ENCODE results near the gene LSR. TPM values are rescaled to one million over a fixed set of nuclear protein-coding genes. Genes with fewer than 3 reads are reported as not detected.

Gene LSR
- total and polyA plus RNA-seq, 2 of the 4 experiments (the other 2 are of a cell fraction): 0.18 to 0.44 TPM

DNA sequence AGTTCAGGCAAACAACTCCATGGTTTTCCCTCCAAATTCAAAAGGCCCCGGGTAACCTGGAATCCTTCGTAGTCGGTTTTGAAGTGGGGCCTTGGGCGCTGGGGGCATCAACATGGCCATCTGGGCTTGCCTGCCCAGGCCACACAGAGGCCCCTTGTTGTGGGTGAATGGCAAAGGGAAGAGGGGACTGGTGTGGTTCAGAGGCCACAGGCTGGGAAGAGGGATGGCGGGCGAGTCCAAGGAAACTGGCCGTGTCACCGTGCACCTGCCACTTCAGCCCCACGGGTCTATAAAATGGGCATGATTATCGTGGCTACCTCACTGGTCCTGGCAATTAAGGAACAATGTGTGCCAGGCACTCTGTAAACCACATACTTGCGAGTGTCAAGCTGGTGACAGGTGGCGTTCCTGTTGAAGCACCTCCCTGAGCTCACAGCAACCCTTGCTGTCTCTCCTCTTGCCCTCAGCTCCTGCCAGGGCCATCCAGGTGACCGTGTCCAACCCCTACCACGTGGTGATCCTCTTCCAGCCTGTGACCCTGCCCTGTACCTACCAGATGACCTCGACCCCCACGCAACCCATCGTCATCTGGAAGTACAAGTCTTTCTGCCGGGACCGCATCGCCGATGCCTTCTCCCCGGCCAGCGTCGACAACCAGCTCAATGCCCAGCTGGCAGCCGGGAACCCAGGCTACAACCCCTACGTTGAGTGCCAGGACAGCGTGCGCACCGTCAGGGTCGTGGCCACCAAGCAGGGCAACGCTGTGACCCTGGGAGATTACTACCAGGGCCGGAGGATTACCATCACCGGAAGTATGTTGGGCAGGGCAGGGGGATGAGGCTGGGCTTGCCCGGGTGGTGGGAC, 1.3 kb downstream of the LSR start:
- intact Hi-C loops (cut with micrococcal nuclease): no loop called here
- Histone ChIP-seq H3K79me1 (ENCODE audit: low read depth in 1 of 2, low read length in 2 of 2) (no peaks in the 10 kb centered on the region), H3K27ac (ENCODE audit: insufficient read depth, low read length) (no peak overlapping the region), H2BK20ac (ENCODE audit: low read depth, low read length) (no peak overlapping the region), H3K9me3 (ENCODE audit: control insufficient read depth, insufficient read depth, low read length) (no peaks in the 10 kb centered on the region), H3K23ac (ENCODE audit: low read depth, low read length) (no peak overlapping the region), H3K27me3 (ENCODE audit: control insufficient read depth, insufficient read depth, low read length) (peaks cover 40% of the 10 kb centered on the region), H3K18ac (ENCODE audit: low read depth, low read length) (no peak overlapping the region), H3K56ac (ENCODE audit: extremely low read depth, insufficient read depth, low read length) (no peak overlapping the region), H2BK5ac (ENCODE audit: low read depth, low read length, poor library complexity, severe bottlenecking) (no peak overlapping the region), H3K4me3 (ENCODE audit: insufficient read depth, low read depth, low read length) (no peak overlapping the region), H4K20me1 (ENCODE audit: insufficient read depth, low read length) (no peaks in the 10 kb centered on the region), H4K5ac (ENCODE audit: low read depth, low read length) (no peak overlapping the region), H3K36me3 (ENCODE audit: control insufficient read depth, insufficient read depth, low read length) (no peaks in the 10 kb centered on the region), H3K9ac (ENCODE audit: low read depth, low read length) (no peak overlapping the region), H2AK9ac (replicated peaks; ENCODE audit: low read depth, low read length, poor library complexity) (no peak overlapping the region), H3K4ac (ENCODE audit: low read depth, low read length) (no peak overlapping the region), H4K91ac (ENCODE audit: insufficient read depth, low read depth, low read length) (no peak overlapping the region), H2AK5ac (ENCODE audit: low read depth, low read length) (no peak overlapping the region), H4K8ac (ENCODE audit: low read depth in 2 of 2, low read length in 2 of 2) (no peak overlapping the region), H2AFZ (replicated peaks; ENCODE audit: low read length, poor library complexity) (no peak overlapping the region), H3K14ac (replicated peaks; ENCODE audit: low read depth, low read length) (no peak overlapping the region), H2BK120ac (ENCODE audit: low read depth, low read length) (no peak overlapping the region), H3K9me1 (ENCODE audit: insufficient read depth, low read length) (no peaks in the 10 kb centered on the region), H3K4me1 (ENCODE audit: control insufficient read depth, insufficient read depth, low read length) (no peaks in the 10 kb centered on the region), H2BK15ac (ENCODE audit: low read depth, low read length) (no peak overlapping the region), H3K4me2 (ENCODE audit: low read depth, low read length) (no peak overlapping the region)
- no TSS peak for BruUV-seq (replicated peaks)
- TF ChIP-seq MXI1 (IDR thresholded peaks at IDR 0.05; ENCODE audit: borderline replicate concordance, low read depth, low read length) (no peak), CHD1 (IDR thresholded peaks at IDR 0.05; ENCODE audit: low read depth, low read length) (no peak), SMC3 (IDR thresholded peaks at IDR 0.05; ENCODE audit: low read depth, low read length) (no peak), RCOR1 (IDR thresholded peaks at IDR 0.05; ENCODE audit: insufficient replicate concordance, low read length) (no peak), FOS (IDR thresholded peaks at IDR 0.05; ENCODE audit: low read depth, low read length) (no peak), NFE2L2 (IDR thresholded peaks at IDR 0.05; ENCODE audit: low read depth, low read length) (no peak), RFX5 (IDR thresholded peaks at IDR 0.05; ENCODE audit: low read depth, low read length) (no peak), CEBPB (IDR thresholded peaks at IDR 0.05; ENCODE audit: low read depth, low read length) (no peak)
- TF ChIP-seq, protein P1, sequence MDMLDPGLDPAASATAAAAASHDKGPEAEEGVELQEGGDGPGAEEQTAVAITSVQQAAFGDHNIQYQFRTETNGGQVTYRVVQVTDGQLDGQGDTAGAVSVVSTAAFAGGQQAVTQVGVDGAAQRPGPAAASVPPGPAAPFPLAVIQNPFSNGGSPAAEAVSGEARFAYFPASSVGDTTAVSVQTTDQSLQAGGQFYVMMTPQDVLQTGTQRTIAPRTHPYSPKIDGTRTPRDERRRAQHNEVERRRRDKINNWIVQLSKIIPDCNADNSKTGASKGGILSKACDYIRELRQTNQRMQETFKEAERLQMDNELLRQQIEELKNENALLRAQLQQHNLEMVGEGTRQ (IDR thresholded peaks at IDR 0.05; ENCODE audit: low read depth, low read length): no peak
- in situ Hi-C loops (cut with MboI; ENCODE audit: low sequenced_read_pairs): no loop called here
- no peak for DNase-seq
- ChIA-PET POLR2A (ENCODE audit: unreplicated experiment) (no interaction called here), CTCF (interaction anchor here (0.7 kb wide), 1 partner anchor 84 kb away, joined by 3 read pairs; no protein-coding TSS in a partner anchor)
- dilution Hi-C loops (cut with HindIII; ENCODE audit: low sequenced_read_pairs, unreplicated experiment): no loop called here
- 84% methylated on average over 14 of the region's 34 CpGs; no CpG with 5 or more reads in 1 of the 2 experiments for whole genome bisulfite sequencing, 2 experiments (ENCODE audit: extremely low coverage in 2 of 2, insufficient read length in 1 of 2)
- ATAC-seq (ENCODE audit: low read depth): no peak

Data from IMR-90 (cell line).